Activated CD8-positive, alpha-beta memory T cell treated with anti-CD3 and anti-CD28 coated beads, Interleukin-2, amount 10 ng/mL, durations not matched to agents 7 days and 5 days (primary cell): Measurements from ENCODE around the gene ANO1. TPM values are rescaled to one million over a fixed set of nuclear protein-coding genes. Genes with fewer than 3 reads are reported as not detected.

Experiments
- ATAC-seq: fragments of 150-1000 bp; cut with Tn5 transposase; one replicate; pipeline ENCODE4 v1.10.0; 2021; ENCODE audit warnings: moderate library complexity
- CTCF ChIA-PET: fragments of 350-600 bp; sonication (Branson Sonifier 250); formaldehyde crosslinking; loops from one replicate; lab custom pipeline; 2021; ENCODE audit warnings: antibody characterized with exemption; lab: Charles Lee
- DNase-seq: peaks from one replicate; pipeline ENCODE4 v3.0.0-alpha.2; 2020
- H3K27ac Mint-ChIP-seq: one replicate; pipeline ENCODE4 v1.8.0; 2021; ENCODE audit warnings: mild to moderate bottlenecking, mixed read lengths
- H3K27me3 Mint-ChIP-seq: one replicate; pipeline ENCODE4 v1.8.0; 2021; ENCODE audit warnings: mixed read lengths
- H3K36me3 Mint-ChIP-seq: one replicate; pipeline ENCODE4 v1.8.0; 2021; ENCODE audit warnings: mild to moderate bottlenecking, mixed read lengths
- H3K4me1 Mint-ChIP-seq: one replicate; pipeline ENCODE4 v1.8.0; 2021; ENCODE audit warnings: mixed read lengths
- H3K4me3 Mint-ChIP-seq: one replicate; pipeline ENCODE4 v1.8.0; 2021; ENCODE audit warnings: mild to moderate bottlenecking, moderate library complexity, mixed read lengths
- H3K9me3 Mint-ChIP-seq: one replicate; pipeline ENCODE4 v1.8.0; 2022; ENCODE audit warnings: low read depth, mixed read lengths
- total RNA-seq, 2 experiments: library from RNA; stranded (reverse); gene quantifications; one replicate each; pipeline ENCODE4 v1.2.3, GENCODE V29; 2021

The ANO1 gene
- total RNA-seq, 2 experiments from 2014 or later: not detected

DNA sequence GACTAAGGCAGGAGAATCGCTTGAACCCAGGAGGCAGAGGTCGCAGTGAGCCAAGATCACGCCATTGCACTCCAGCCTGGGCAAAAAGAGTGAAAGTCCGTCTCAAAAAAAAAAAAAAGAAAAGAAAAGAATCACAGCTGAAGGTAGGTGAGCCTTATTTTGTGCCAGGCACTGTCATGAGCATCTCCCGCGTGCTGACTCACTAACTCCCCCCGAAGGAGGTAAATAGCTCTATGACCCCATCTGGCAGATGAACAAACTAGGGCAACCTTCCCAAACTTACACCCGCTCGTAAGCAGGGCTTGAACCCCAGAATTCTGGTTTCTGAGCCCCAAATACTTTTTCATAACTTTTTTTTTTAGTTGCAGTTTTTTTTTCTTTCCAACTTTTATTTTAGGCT lies 60.3 kb downstream of the ANO1 start:
- Mint-ChIP-seq H3K36me3 (no peaks in the 10 kb centered on the region), H3K27ac (no peak overlapping the region), H3K4me1 (no peaks in the 10 kb centered on the region), H3K4me3 (no peak overlapping the region), H3K9me3 (no peaks in the 10 kb centered on the region), H3K27me3 (peaks cover 30% of the 10 kb centered on the region)
- CTCF ChIA-PET: no interaction called here
- no peak for ATAC-seq
- DNase-seq: no peak

DNA sequence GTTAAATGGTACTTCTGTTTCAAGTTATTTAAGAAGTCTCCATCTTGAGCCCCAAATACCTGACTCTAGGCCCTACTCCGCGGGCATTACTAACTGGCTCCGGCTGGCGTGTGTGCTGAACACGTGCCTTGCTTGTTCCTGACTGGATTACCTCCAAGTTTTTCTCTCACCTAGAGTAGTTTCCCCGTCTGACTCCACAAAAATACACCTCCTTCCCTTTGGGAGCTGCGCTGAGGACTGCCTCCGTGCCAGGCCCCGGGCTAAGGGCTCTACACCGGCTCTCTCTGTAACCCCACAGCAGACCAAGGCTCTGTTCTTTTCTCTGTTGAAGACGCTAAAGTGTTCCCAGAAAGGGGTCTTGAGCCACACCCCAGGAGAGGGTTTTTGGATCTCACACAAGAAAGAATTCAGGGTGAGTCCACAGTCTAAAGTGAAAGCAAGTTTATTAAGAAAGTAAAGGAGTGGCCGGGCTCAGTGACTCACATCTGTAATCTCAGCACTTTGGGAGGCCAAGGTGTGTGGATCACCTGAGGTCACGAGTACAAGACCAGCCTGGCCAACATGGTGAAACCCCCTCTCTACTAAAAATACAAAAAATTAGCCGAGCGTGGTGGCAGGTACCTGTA lies 61.8 kb downstream of the ANO1 start:
- DNase-seq (no peak), ATAC-seq (no peak)
- Mint-ChIP-seq H3K36me3 (no peaks in the 10 kb centered on the region), H3K9me3 (no peaks in the 10 kb centered on the region), H3K27ac (no peak overlapping the region), H3K27me3 (peaks cover 39% of the 10 kb centered on the region), H3K4me3 (no peak overlapping the region), H3K4me1 (no peaks in the 10 kb centered on the region)
- CTCF ChIA-PET: no interaction called here

DNA sequence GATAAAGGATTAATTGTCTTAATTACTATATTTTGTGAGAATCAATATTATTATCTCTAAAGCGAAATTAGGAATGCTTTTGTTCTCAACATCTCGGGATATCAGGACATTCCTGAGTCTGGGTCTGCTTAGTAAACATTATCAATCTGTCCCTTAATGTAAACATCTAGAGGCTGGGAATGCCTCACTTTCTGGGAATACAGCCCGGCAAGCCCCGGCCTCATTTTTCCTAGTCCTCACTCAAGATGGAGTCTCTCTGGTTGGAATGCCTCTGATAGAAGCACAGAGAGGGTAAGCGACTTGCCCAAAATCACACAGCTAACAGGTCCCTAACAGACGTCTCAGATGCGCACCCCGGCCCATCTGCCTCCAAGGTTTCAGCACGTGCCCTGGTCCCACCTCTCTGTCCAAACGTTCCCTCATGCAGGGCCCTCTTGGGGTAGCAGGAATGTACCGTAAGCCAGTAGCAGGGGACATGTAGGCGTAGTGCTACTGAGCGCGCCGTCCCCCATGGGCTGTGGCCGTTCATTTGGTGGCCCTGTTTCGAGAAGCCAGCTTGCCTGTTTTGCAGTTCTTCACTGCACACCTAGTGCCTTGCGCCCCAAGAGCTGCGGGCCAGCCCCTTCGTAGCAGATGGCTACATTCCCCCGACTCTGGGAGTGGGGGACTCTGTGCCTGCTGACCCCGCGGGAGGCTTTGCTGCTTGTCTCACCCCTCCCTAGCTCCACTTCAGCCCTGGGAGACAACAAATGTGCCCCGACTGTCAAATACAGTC lies 62.8 kb downstream of the ANO1 start:
- no peaks in the 10 kb centered on the region for H3K9me3 Mint-ChIP-seq
- DNase-seq (no peak), ATAC-seq (no peak)
- no peak overlapping the region for H3K4me3 Mint-ChIP-seq
- H3K36me3 Mint-ChIP-seq: no peaks in the 10 kb centered on the region
- H3K4me1 Mint-ChIP-seq: no peaks in the 10 kb centered on the region
- no peak overlapping the region for H3K27ac Mint-ChIP-seq
- H3K27me3 Mint-ChIP-seq: peaks cover 40% of the 10 kb centered on the region
- CTCF ChIA-PET: no interaction called here

DNA sequence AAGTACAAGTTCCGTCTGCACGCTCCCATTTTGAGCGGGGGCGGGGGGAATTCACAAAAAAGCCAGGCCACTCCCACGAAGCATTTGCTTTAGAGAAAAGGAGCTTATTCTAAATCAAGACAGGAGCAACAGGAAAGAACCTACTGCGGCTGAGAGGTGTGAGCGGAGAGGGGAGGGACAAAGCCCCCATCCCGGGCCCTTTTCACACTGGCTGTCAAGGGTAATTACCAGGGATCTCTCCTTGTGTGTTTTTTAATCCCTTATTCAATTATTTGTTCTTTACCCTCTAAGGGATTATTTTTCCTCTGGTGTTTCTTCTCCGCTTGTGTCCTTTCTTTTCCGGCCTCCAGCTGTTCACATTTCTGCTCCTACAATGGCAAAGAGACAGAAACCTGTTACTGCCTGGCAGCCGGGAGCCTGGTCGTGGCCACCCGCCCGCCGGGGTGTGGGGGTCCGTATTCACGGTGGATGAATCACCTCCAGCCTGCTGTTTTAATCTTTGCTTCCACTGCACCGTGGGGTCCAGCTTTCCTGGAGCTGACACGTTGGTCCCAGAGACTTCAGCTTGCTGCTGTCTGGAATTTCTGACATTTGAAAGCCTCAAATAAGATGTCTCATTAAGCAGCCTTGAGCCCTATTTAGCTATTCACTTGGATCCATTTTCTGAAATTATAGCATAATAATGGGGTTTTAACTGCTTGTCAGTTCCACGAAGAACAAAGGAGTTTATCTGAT lies 63.5 kb downstream of the ANO1 start:
- DNase-seq: no peak
- ATAC-seq: no peak
- Mint-ChIP-seq H3K27ac (no peak overlapping the region), H3K27me3 (peaks cover 43% of the 10 kb centered on the region), H3K4me1 (no peaks in the 10 kb centered on the region), H3K36me3 (no peaks in the 10 kb centered on the region), H3K9me3 (no peaks in the 10 kb centered on the region), H3K4me3 (no peak overlapping the region)
- CTCF ChIA-PET: no interaction called here

DNA sequence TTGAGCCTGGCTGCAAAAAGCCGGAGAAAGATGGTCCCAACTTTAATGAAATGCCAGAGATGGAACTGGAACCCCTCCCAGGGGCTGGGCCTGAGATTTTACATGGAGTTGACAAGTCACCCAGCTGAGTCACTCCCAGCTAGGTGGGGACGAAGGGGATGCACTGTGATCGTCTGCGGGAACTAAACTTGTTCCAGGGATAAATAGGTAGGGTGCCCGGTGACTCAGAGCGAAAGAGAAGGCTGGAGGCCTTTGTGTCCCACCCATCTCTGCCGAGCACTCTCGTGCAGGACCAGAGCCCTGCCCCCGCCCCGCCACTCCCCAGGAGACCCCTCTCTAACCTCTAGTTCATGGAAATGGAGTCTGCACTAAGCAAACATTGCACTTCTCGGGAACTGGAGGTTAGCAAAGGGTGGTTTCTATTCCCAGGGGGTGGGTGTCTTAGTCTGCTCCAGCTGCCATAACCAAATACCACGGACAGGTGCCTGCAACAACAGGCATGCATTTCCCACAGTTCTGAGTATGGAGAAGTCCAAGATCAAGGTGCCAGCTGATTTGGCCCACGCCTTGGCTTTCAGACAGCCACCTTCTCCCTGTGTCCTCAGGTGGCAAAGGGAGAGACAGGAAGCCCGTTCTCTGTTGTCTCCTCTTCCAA lies 64.2 kb downstream of the ANO1 start:
- Mint-ChIP-seq H3K27ac (no peak overlapping the region), H3K4me3 (no peak overlapping the region), H3K36me3 (no peaks in the 10 kb centered on the region), H3K27me3 (peaks cover 43% of the 10 kb centered on the region), H3K4me1 (no peaks in the 10 kb centered on the region), H3K9me3 (no peaks in the 10 kb centered on the region)
- CTCF ChIA-PET: no interaction called here
- no peak for ATAC-seq
- no peak for DNase-seq

DNA sequence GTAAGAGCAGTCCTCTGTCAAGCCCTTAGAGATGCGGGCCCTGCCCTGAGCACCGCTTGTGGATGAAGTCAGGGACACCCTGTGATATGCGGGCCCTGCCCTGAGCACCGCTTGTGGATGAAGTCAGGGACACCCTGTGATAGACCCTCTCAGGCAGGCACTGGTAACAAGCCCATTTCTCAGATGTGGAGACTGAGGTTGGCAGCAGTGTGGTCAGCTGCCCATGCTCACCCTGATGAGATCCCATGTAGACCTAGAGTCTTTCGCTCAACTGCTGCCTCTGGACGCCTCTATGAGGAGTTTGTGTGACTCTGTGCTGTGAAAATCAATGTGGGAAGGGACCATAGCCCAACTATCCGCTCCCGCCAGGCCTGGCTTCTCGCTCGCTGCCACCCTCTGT lies 66.1 kb downstream of the ANO1 start:
- Mint-ChIP-seq H3K27ac (no peak overlapping the region), H3K4me3 (no peak overlapping the region), H3K27me3 (peaks cover 43% of the 10 kb centered on the region), H3K4me1 (no peaks in the 10 kb centered on the region), H3K36me3 (no peaks in the 10 kb centered on the region), H3K9me3 (no peaks in the 10 kb centered on the region)
- DNase-seq: no peak
- ATAC-seq: no peak
- CTCF ChIA-PET: no interaction called here

DNA sequence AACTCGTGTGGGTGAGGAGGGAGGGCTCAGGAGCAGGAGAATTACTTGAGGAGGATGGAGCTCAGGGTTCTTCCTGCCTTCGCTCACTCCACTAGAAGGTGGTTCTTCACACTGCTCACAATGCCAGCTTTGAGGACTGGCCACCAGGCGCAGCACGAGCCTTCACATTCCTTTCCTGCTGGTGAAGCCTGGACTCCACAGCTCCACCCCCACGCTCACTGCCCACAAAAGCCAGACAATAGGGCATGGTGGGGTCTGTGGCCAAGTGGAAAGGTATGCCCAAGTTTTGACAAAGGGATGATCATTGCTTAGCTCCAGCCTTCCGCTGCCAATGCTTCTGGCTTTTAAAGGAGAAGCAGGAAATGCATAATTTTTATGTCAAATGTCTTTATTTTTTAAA lies 67.0 kb downstream of the ANO1 start:
- Mint-ChIP-seq H3K27ac (no peak overlapping the region), H3K9me3 (no peaks in the 10 kb centered on the region), H3K27me3 (peaks cover 43% of the 10 kb centered on the region), H3K36me3 (no peaks in the 10 kb centered on the region), H3K4me1 (no peaks in the 10 kb centered on the region), H3K4me3 (no peak overlapping the region)
- no peak for ATAC-seq
- DNase-seq: no peak
- CTCF ChIA-PET: no interaction called here

DNA sequence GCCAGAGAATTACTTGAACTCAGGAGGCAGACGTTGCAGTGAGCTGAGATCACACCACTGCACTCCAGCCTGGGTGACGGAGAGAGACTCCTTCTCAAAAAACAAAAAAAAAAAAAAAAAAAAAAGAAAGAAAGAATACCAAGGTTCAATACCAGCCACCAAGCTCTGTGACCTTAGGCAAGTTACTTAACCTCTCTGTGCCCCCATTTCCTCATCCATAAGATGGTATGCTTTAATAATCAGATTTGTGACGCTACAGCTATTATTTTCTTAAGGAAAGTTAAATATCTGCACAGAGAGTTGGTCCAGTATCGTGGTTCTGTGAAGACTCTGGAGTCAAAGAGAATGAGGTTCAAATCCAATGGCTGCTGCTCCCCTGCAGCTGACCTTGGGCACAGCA lies 67.7 kb downstream of the ANO1 start:
- no peaks in the 10 kb centered on the region for H3K36me3 Mint-ChIP-seq
- no peaks in the 10 kb centered on the region for H3K4me1 Mint-ChIP-seq
- DNase-seq: no peak
- no peaks in the 10 kb centered on the region for H3K9me3 Mint-ChIP-seq
- no peak overlapping the region for H3K27ac Mint-ChIP-seq
- no peak overlapping the region for H3K4me3 Mint-ChIP-seq
- ATAC-seq: no peak
- CTCF ChIA-PET: interaction anchor here (1.0 kb wide), 1 partner anchor 46 kb away, joined by 3 read pairs; no protein-coding TSS in a partner anchor
- H3K27me3 Mint-ChIP-seq: peaks cover 39% of the 10 kb centered on the region

DNA sequence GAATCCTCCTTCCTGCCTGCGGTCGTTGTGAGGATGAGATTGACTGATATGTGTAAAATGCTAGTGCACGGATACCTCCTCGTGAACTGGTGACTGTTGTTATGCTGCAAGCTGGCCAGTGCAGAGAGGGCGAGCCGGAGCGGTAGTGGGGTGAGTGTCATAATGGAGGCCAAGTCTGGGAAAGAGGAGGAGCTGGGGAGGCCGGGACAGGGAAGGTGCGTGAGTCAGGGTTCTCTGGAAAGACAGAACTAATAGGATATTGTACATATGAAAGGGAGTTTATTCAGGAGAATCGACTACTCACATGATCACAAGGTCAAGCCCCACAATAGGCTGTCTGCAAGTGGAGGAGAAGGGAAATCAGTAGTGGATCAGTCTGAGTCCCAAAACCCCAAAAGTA lies 68.2 kb downstream of the ANO1 start:
- H3K4me3 Mint-ChIP-seq: no peak overlapping the region
- ATAC-seq (no peak), DNase-seq (no peak)
- H3K9me3 Mint-ChIP-seq: no peaks in the 10 kb centered on the region
- no peaks in the 10 kb centered on the region for H3K4me1 Mint-ChIP-seq
- no peaks in the 10 kb centered on the region for H3K36me3 Mint-ChIP-seq
- peaks cover 34% of the 10 kb centered on the region for H3K27me3 Mint-ChIP-seq
- CTCF ChIA-PET: interaction anchor here (1.0 kb wide), 1 partner anchor 45 kb away, joined by 3 read pairs; no protein-coding TSS in a partner anchor
- H3K27ac Mint-ChIP-seq: no peak overlapping the region

DNA sequence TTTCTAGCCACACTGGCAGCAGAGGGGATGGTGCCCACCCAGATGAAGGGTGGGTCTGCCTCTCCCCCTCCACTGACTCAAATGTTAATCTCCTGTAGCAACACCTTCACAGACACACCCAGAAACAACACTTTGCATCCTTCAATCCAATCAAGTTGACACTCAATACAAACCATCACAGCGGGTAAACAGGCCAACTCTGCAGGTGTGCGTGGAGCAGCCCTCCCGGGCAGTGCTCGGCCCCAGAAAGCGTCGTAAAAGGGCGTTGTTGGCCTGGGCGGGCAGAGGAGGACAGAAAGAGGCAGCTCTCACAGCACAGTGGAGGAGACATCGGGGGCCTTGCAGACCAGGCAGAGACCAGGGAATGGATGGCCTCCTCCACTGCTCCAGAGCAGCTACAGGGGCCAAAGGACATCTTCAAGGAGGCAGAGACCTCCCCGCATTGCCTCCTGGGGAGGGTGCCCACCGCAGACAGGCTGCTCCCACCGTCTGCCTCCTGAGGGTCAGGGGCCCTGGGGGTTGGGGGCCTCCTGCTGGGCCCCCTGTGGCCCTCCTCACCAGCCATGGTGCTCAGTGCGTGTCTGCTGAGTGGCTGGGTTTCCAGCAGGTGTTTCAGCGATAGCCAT lies 68.9 kb downstream of the ANO1 start:
- Mint-ChIP-seq H3K9me3 (no peaks in the 10 kb centered on the region), H3K4me3 (no peak overlapping the region), H3K4me1 (no peaks in the 10 kb centered on the region), H3K27me3 (peaks cover 27% of the 10 kb centered on the region), H3K36me3 (no peaks in the 10 kb centered on the region), H3K27ac (no peak overlapping the region)
- DNase-seq: no peak
- CTCF ChIA-PET: interaction anchor here (1.0 kb wide), 1 partner anchor 45 kb away, joined by 3 read pairs; no protein-coding TSS in a partner anchor
- no peak for ATAC-seq

DNA sequence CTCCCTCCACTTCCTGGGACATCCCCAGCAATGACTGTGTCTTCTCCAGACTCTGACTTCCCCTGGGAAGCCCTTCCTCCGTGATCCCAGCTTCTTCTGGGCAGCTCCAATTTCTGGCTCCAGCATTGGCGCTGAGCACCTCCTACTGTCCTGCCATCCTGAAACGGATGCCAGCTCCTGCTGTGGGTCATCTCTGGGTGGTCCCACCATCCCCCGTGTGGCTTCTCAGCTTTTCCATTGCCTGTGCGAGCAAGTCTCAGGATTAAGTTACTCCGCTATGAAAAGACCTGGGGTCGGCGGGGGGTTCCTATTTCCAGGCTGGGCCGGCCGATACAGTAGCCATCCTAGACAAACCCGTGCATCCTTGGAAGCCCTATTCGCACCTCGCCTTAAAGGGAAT lies 69.6 kb downstream of the ANO1 start:
- Mint-ChIP-seq H3K4me3 (no peak overlapping the region), H3K9me3 (no peaks in the 10 kb centered on the region), H3K27ac (no peak overlapping the region), H3K36me3 (no peaks in the 10 kb centered on the region), H3K4me1 (no peaks in the 10 kb centered on the region), H3K27me3 (peaks cover 20% of the 10 kb centered on the region)
- ATAC-seq: no peak
- CTCF ChIA-PET: no interaction called here
- no peak for DNase-seq

DNA sequence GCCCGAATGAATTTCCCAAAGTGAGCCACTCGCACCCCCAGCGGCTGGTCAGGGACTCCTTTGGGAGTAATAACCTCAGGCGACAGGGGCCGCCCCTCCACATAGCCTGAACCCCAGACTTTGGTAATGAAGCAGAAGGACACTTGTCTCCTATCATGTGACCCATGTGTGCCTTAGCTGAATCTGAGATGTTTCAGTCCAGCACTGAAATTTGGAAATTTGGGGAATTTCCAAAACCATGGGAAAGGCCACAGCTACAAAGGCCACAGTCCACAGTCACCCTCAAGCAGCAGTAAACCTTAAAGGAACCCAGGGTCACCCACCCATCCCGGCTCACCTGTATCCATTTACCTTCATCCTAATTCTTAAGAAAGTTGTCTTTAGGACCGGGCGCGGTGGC lies 73.6 kb downstream of the ANO1 start:
- ATAC-seq: no peak
- CTCF ChIA-PET: no interaction called here
- Mint-ChIP-seq H3K27me3 (no peaks in the 10 kb centered on the region), H3K27ac (no peak overlapping the region), H3K9me3 (no peaks in the 10 kb centered on the region), H3K36me3 (no peaks in the 10 kb centered on the region), H3K4me3 (no peak overlapping the region), H3K4me1 (no peaks in the 10 kb centered on the region)
- DNase-seq: no peak

DNA sequence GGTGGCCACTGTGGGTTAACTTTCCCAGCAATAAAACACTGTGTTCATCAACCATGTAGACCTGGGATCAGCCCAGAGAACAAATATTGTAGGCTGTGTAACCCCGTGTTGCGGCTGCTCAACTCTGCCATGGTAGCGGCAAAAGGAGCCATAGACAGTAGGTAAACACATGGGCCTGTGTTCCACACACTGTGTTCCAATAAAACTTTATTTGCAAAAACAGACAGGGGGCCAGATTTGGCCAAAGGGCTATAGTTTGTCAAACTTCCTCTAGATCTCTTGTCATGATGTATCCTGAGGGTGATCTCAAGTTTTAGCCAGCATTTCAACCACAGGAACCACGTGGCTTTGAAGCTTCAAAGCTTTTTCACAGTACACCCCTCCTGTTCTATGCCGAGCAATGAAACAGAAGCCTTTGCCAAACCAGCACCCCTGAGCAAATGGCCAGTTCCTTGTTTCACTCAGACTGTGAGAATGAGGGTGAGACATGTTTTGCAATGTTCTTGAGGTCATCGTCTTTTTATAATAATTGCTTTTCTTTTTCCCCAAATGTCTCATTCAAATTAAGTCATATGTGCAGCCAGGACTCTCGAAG lies 75.1 kb downstream of the ANO1 start:
- Mint-ChIP-seq H3K27me3 (no peaks in the 10 kb centered on the region), H3K27ac (no peak overlapping the region), H3K36me3 (no peaks in the 10 kb centered on the region), H3K9me3 (no peaks in the 10 kb centered on the region), H3K4me1 (no peaks in the 10 kb centered on the region), H3K4me3 (no peak overlapping the region)
- DNase-seq (no peak), ATAC-seq (no peak)
- CTCF ChIA-PET: no interaction called here
